NT2/D1 (cell line): ENCODE measurements around the gene TP53BP2.

Source experiments
- SUZ12 ChIP-seq: IDR thresholded peaks from 2 replicates; pipeline ENCODE4 v1.6.1; 2011; ENCODE audit not compliant: insufficient read length, insufficient read depth; ENCODE audit errors: extremely low read depth
- YY1 ChIP-seq: IDR thresholded peaks from 2 replicates; pipeline ENCODE4 v1.6.1; 2011; ENCODE audit not compliant: insufficient read length, insufficient read depth
- ZNF274 ChIP-seq: IDR thresholded peaks from 2 replicates; pipeline ENCODE4 v1.6.1; 2011; ENCODE audit warnings: mild to moderate bottlenecking, low read depth, low read length

DNA sequence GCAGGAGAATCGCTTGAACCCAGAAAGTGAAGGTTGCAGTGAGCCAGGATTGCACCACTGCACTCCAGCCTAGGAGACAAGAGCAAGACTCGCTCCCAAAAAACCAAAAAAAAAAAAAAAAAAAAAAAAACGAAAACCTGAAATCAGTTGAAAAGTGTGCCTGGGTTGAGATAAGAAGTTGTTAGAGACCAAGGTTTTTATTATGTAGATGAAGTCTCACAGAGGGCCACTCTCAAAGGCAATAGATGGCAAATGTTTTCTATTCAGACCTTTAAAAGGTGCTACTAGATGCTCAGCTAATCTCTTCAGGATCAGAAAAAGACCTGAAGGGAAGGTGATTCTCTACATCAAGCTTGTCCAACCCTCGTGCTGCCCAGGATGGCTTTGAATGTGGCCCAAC, 115.8 kb downstream of the TP53BP2 start:
- TF ChIP-seq YY1, result no peak
- TF ChIP-seq SUZ12, result no peak
- no peak for TF ChIP-seq ZNF274
